ENCODE data around the gene B4GALT2. TPM values are rescaled to one million over a fixed set of nuclear protein-coding genes. Genes with fewer than 3 reads are reported as not detected.
A peak's percentile ranks its signal among the peaks of the same experiment; 100 is the strongest.

The B4GALT2 gene
- total RNA-seq, 4 donors from 2014 or later = 21.4 to 51.4 (median 41.0) TPM

DNA sequence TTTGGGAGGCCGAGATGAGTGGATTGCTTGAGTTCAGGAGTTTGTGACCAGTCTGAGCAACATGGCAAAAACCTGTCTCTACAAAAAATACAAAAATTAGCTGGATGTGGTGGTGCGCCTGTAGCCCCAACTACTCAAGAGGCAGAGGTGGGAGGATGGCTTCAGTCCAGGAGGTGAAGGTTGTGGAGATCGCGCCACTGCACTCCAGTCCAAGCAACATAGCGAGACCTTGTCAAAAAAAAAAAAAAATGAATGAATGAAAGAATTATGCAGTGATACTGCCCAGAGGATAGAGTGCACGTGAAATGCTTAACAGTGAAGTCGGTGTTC is 9.6 kb upstream of the B4GALT2 start:
- WGBS = 60% methylated on average over 7 of the region's 7 CpGs
- H3K4me3 ChIP-seq = peak overlapping the region; percentile 66
- peaks cover 28% of the 10 kb centered on the region for H3K4me1 ChIP-seq
- no peaks in the 10 kb centered on the region for H3K9me3 ChIP-seq
- H3K27me3 ChIP-seq = no peaks in the 10 kb centered on the region
- H3K36me3 ChIP-seq = peaks cover 36% of the 10 kb centered on the region
- no peak overlapping the region for H3K27ac ChIP-seq
- TF ChIP-seq EP300 (IDR thresholded peaks at IDR 0.05) (no peak), POLR2AphosphoS5 (IDR thresholded peaks at IDR 0.05) (no peak)
- TF ChIP-seq, protein P1, sequence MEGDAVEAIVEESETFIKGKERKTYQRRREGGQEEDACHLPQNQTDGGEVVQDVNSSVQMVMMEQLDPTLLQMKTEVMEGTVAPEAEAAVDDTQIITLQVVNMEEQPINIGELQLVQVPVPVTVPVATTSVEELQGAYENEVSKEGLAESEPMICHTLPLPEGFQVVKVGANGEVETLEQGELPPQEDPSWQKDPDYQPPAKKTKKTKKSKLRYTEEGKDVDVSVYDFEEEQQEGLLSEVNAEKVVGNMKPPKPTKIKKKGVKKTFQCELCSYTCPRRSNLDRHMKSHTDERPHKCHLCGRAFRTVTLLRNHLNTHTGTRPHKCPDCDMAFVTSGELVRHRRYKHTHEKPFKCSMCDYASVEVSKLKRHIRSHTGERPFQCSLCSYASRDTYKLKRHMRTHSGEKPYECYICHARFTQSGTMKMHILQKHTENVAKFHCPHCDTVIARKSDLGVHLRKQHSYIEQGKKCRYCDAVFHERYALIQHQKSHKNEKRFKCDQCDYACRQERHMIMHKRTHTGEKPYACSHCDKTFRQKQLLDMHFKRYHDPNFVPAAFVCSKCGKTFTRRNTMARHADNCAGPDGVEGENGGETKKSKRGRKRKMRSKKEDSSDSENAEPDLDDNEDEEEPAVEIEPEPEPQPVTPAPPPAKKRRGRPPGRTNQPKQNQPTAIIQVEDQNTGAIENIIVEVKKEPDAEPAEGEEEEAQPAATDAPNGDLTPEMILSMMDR (IDR thresholded peaks at IDR 0.05) = no peak
- no peak for DNase-seq (ENCODE audit: low spot score in 2 of 2)

DNA sequence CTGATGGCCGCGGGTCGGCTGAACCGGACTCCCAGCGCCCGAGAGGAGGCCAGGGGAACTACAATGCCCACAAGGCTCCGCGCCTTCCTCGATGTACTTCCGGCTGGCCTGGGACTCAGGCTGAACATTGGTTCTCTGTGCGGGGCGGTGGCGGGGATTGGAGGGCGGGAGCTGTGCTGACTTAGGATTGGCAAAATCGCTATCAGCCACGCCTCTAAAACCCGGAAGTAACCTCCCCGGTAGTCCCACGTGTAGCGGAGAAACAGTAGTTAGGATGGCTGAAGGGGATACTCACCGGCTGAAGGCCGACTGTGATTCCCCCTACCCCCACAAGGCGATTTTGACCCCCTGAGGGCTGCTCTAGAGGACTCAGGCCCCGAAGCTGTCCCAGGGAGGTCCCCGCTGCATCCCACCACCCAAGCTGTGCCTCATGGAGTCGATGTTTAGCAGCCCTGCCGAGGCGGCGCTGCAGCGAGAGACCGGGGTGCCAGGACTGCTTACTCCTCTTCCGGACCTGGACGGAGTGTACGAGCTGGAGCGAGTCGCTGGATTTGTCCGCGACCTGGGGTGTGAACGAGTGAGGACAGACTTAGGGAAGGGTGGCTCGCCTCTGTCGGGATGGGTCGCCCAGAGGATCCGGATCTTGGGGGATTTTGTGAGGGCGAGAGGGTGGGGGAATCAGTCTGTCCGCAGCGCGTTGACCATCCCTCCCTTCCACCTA is 9.1 kb upstream of the B4GALT2 start, which contains the start of gene DPH2:
TSS of gene DPH2 (plus strand) at position 265 of the 721 bp plus-strand sequence. CDS start at position 431, 166 bp downstream.
- WGBS = 1% methylated on average over 26 of the region's 47 CpGs
- Histone ChIP-seq H3K27ac (no peak within 1 kb of the TSS), H3K9me3 (no peaks in the 10 kb centered on the region), H3K27me3 (no peaks in the 10 kb centered on the region), H3K36me3 (peaks cover 32% of the 10 kb centered on the region), H3K4me1 (peaks cover 28% of the 10 kb centered on the region), H3K4me3 (peak within 1 kb of the TSS; percentile 66)
- peak; percentile 99 for DNase-seq (ENCODE audit: low spot score in 2 of 2)
- no peak for TF ChIP-seq POLR2A (IDR thresholded peaks at IDR 0.05)
- TF ChIP-seq, protein P1 (IDR thresholded peaks at IDR 0.05) = no peak
- no peak for TF ChIP-seq EP300 (IDR thresholded peaks at IDR 0.05)

DNA sequence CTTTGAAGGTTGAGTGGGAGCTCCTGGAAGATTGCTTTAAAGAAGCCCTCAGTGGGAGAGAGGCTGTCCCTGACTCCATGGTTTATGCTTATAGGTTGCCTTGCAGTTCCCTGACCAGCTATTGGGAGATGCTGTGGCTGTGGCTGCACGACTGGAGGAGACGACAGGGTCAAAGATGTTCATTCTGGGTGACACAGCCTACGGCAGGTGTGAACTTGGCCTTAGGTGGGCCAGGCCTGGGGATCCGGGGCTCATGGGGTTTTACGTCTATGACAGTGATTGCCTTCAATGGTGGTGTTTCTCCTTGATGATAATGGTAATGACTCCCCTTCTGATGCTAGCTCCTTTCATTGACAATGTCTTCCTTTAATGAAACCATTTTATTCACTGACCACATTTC is 8.5 kb upstream of the B4GALT2 start:
- Histone ChIP-seq H3K4me1 (peaks cover 31% of the 10 kb centered on the region), H3K36me3 (peaks cover 32% of the 10 kb centered on the region), H3K27me3 (no peaks in the 10 kb centered on the region), H3K9me3 (no peaks in the 10 kb centered on the region), H3K4me3 (peak overlapping the region; percentile 66), H3K27ac (no peak overlapping the region)
- DNase-seq (ENCODE audit: low spot score in 2 of 2) = no peak
- no peak for TF ChIP-seq POLR2AphosphoS5 (IDR thresholded peaks at IDR 0.05)
- TF ChIP-seq, protein P1 (IDR thresholded peaks at IDR 0.05) = no peak
- TF ChIP-seq POLR2A (IDR thresholded peaks at IDR 0.05) = no peak
- TF ChIP-seq EP300 (IDR thresholded peaks at IDR 0.05) = no peak
- 49% methylated on average over 5 of the region's 5 CpGs for WGBS

DNA sequence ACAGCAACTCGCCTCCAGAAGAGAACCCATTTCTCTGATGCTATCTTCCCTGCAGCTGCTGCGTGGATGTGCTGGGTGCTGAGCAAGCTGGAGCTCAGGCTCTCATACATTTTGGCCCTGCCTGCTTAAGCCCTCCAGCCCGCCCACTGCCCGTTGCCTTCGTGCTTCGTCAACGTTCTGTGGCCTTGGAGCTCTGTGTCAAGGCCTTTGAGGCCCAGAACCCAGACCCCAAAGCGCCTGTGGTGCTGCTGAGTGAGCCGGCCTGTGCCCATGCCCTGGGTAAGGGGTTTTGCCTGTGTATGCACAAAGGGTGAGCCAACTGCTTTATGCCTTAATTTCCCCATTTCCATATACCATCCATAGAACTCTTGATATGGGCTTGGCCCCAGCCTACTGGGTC is 8.1 kb upstream of the B4GALT2 start:
- H3K36me3 ChIP-seq = peaks cover 31% of the 10 kb centered on the region
- no peak for DNase-seq (ENCODE audit: low spot score in 2 of 2)
- H3K9me3 ChIP-seq = no peaks in the 10 kb centered on the region
- H3K4me1 ChIP-seq = peaks cover 35% of the 10 kb centered on the region
- 90% methylated on average over 9 of the region's 9 CpGs for WGBS
- H3K27ac ChIP-seq = no peak overlapping the region
- H3K4me3 ChIP-seq = peak overlapping the region; percentile 66
- TF ChIP-seq EP300 (IDR thresholded peaks at IDR 0.05) = no peak
- TF ChIP-seq, protein P1 (IDR thresholded peaks at IDR 0.05) = no peak
- no peak for TF ChIP-seq POLR2A (IDR thresholded peaks at IDR 0.05)
- TF ChIP-seq POLR2AphosphoS5 (IDR thresholded peaks at IDR 0.05) = no peak
- no peaks in the 10 kb centered on the region for H3K27me3 ChIP-seq

DNA sequence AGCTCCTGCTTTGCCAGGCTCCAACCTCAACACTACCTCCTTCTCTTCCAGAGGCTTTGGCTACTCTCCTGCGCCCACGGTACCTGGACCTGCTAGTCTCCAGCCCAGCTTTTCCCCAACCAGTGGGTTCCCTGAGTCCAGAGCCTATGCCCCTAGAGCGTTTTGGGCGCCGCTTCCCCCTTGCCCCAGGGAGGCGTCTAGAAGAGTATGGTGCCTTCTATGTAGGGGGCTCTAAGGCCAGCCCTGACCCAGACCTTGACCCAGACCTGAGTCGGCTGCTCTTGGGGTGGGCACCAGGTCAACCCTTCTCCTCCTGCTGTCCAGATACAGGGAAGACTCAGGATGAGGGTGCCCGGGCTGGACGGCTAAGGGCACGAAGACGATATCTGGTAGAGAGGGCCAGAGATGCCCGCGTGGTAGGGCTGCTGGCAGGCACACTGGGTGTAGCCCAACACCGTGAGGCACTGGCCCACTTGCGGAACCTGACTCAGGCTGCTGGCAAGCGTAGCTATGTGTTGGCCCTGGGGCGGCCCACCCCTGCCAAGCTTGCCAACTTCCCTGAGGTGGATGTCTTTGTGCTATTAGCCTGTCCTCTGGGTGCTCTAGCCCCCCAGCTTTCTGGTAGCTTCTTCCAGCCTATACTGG is 7.6 kb upstream of the B4GALT2 start:
- H3K27ac ChIP-seq = no peak overlapping the region
- H3K4me3 ChIP-seq = no peak overlapping the region
- no peaks in the 10 kb centered on the region for H3K27me3 ChIP-seq
- 77% methylated on average over 17 of the region's 17 CpGs for WGBS
- TF ChIP-seq, protein P1 (IDR thresholded peaks at IDR 0.05) = no peak
- TF ChIP-seq POLR2A (IDR thresholded peaks at IDR 0.05) = no peak
- no peak for TF ChIP-seq EP300 (IDR thresholded peaks at IDR 0.05)
- no peak for TF ChIP-seq POLR2AphosphoS5 (IDR thresholded peaks at IDR 0.05)
- H3K9me3 ChIP-seq = no peaks in the 10 kb centered on the region
- DNase-seq (ENCODE audit: low spot score in 2 of 2) = no peak
- peaks cover 26% of the 10 kb centered on the region for H3K36me3 ChIP-seq
- peaks cover 40% of the 10 kb centered on the region for H3K4me1 ChIP-seq
